HPDE6-E6E7 (cell line): ENCODE measurements around the gene CCNJL.
"Not testable (repeated sequence)": the region's sequence is repeated elsewhere in the genome, so short reads cannot be mapped to it uniquely, and the experiment has no call there.

Experiments used
- DNase-seq: peaks from one replicate; pipeline ENCODE4 v3.0.0; 2011; ENCODE audit warnings: missing footprints; ENCODE audit errors: extremely low spot score

Gene CCNJL

GRCh38 chr5:160260881-160261815, 51.2 kb downstream of the CCNJL start:
- no peak for DNase-seq

DNA sequence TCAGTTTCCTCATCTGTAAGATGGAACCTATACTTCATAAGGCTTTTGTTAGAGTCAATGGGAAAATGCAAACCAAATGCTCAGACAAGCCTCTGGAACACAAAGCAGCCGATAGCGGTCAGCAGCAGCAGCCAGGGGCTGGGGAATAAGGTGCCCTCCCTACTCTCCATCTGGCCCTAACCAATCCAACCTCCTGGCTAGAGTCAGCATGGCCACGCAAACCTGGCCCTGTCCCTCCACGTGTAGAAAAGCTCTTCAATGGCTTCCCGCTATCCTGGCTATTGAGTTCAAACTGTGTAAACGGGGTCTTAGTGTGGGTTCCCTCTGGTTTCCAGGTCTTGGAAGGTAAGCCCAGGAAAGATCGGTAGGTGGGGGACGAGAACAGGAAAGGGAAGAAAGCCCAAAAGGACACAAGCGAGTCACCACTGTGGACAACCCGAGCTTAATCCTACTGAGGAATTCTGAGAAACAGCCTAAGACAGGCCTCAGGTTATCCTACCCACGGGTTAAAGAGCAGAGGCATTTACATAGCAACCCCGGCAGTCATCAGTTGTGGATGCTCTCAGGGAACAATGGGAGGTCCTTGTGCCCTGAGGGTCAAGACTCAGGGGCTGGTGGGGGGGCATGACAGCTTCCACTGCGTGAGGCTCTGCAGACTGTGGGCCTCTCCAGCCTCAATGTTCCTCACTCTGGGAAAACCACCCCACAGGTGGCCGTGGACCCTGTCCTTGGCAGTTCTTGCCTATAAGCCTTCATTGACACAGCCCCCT, 52.2 kb downstream of the CCNJL start:
- no peak for DNase-seq

GRCh38 chr5:160259341-160259740, 53.0 kb downstream of the CCNJL start:
- DNase-seq, result no peak

GRCh38 chr5:160254706-160255105, 57.7 kb downstream of the CCNJL start:
- DNase-seq, result no peak

GRCh38 chr5:160253441-160253840, 58.9 kb downstream of the CCNJL start:
- no peak for DNase-seq

DNA sequence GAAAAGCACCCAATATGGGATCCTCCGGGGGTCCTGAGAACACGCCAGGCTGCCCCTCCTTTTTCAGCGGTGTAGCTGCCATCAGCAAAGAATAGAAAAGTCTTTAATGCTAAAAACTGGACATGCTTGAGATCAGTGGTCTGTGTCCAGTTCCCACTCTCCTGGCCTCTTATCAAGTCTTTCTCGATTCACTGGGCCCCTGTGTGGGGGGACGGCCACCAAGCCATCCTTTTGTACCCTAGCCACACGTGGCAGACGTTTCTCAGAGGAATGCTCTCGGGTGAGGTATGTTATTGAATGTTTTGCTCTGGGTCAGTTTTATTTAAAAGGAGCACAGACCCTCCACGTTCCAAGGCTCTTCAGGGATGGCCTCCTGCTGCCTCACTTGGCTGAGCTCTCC, 59.4 kb downstream of the CCNJL start:
- DNase-seq, result no peak

GRCh38 chr5:160251406-160252155, 60.8 kb downstream of the CCNJL start:
- DNase-seq, result no peak

DNA sequence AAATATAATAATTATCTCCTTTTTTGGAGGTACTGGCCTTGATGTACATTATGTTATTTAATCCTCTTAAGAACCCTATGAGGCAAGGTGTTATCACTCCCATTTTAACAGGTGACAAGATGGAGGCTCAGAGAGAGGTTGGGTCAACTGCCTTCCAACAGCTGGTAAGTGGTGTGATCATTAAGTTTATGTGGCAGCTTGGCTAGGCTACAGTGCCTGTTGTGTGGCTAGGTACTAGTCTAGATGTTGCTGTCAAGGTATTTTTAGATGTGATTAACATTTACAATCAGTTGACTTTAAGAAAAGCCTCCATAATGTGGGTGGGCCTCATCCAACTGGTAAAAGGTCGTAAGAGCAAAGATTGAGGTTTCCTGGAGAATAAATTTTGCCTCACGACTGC, 61.5 kb downstream of the CCNJL start:
- no peak for DNase-seq

GRCh38 chr5:160250226-160250625, 62.1 kb downstream of the CCNJL start:
- no peak for DNase-seq

- not testable (repeated sequence) for DNase-seq
Measured at GRCh38 chr5:160249570-160249969, 62.8 kb downstream of the CCNJL start.

- DNase-seq, result no peak
Measured at GRCh38 chr5:160245506-160246086, 66.8 kb downstream of the CCNJL start.

DNA sequence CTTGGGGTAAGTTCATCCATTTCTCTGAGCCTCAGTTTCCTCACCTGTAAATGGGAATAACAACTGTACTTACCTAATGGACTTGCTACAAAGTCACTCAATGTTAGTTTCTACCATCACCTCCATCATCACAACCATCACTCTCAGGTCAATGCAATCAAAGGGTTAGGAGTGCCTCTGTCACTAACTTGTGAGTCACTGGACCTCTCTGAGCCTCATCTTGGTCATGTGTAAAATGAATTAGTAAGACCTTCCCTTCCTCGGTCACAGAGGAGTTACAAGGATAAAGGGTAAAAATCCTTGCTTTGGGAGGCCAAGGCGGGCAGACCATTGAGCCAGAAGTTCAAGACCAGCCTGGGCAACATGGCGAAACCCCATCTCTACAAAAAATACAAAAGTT, 70.2 kb downstream of the CCNJL start:
- no peak for DNase-seq

DNA sequence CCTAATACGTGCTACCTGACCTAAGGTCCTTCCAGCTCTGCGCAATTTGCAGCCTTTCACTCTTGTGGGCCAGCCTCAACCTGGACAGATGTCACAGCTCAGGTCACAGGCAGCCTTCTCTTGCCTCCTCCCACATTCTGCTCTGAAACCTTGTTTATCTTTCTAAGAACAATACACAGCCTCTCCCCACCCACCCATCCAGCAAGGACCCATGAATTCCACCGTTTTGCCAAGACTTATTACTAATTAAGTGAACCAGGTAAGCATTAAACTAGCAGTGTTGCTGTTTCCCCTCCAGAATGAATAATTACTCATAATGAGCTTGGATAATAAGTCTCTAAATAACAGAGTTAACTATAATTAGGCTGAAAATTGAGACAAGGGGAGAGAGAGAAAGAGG, 72.0 kb downstream of the CCNJL start:
- no peak for DNase-seq

- no peak for DNase-seq
Measured at GRCh38 chr5:160237571-160238093, 74.7 kb downstream of the CCNJL start.

- no peak for DNase-seq
Measured at GRCh38 chr5:160235731-160236130, 76.6 kb downstream of the CCNJL start.

DNA sequence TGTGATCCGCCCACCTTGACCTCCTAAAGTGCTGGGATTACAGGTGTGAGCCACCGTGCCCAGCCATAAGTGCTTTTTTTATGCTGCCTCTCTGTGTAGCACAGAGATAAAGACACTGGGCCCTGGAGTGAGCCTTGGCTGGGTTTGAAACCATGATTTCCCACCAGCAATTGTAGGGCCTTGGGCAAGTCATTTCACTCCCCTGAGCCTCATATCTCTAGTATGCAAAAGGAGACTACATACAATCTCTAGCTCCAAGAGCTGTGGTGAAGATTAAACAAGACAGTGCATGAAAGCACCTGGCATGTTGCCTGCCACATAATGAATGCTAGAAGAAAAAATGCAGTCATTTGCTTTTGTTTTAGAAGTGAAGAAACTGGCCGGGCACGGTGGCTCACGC, 79.1 kb downstream of the CCNJL start:
- DNase-seq, result no peak

- no peak for DNase-seq
Measured at GRCh38 chr5:160231783-160232342, 80.5 kb downstream of the CCNJL start.

DNA sequence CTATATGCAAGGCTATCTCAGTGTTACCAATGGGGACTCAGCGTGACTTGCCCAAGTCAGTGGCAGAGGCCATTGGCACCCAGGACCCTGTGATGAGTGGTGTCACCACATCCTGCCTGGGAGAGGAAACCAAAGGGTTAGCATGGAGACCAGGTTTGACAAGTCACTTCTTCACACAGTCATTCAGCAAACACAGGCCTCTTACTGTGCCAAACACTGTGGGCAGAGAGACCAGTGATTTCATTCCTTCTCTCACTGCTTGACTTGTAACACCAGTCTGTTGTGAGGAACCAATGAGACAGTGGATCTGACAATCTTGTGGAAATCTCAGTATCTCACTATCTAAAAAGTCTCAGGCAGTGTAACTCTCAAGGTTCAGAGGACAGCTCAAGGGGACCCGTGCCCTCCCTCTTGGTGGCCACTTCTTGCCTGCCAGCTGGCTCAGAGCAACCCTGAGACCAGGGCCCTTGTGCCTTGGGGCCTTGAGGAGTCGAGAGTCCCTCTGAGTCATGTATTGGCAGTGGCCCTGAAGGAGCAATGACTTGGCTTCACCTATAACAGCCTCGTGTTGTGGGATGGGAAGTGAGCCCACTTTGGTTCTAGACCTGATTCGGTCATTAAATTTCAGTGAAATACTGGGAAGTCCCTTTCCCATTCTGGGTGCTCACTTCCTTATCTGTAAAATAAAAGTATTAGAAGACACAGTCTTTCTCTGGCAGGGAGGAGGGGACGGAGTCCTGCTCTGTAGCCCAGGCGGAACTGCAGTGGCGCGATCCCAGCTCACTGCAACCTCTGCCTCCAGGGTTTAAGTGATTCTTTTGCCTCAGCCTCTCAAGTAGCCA, 81.5 kb downstream of the CCNJL start:
- no peak for DNase-seq

GRCh38 chr5:160229190-160229742, 83.1 kb downstream of the CCNJL start, which contains the start of gene FABP6:
TSS of gene FABP6 (plus strand) at chr5:160229506. CDS start at chr5:160229558, 52 bp downstream.
- no peak for DNase-seq

- no peak for DNase-seq
Measured at GRCh38 chr5:160227012-160227411, 85.4 kb downstream of the CCNJL start.
